Upper lobe of left lung (tissue), 4 donors: ENCODE measurements around the gene ARFRP1.

ENCODE experiments used
- CTCF ChIP-seq, 6 experiments: fragments of 450-650 bp in 4 of 6; fragments of 200-600 bp in 2 of 6; sonication (generic) in 2 of 6; IDR thresholded peaks; one replicate each; pipeline ENCODE4 v1.5.1; 2016 to 2019; ENCODE audit warnings: antibody characterized with exemption in 6 of 6
- EP300 ChIP-seq, 4 donors: sonication (generic); formaldehyde crosslinking; IDR thresholded peaks; one replicate each; pipeline ENCODE4 v1.5.1; 2017; ENCODE audit warnings: antibody characterized with exemption in 4 of 4, control low read depth in 2 of 4
- POLR2AphosphoS5 ChIP-seq, 2 donors: sonication (generic); formaldehyde crosslinking; IDR thresholded peaks; one replicate each; pipeline ENCODE4 v1.5.1; 2017; ENCODE audit warnings: antibody characterized with exemption in 2 of 2

GRCh38 chr20:63685269-63686026 lies 22.3 kb downstream of the ARFRP1 start:
- TF ChIP-seq CTCF (IDR thresholded peaks at IDR 0.05): no peak
- no peak for TF ChIP-seq POLR2AphosphoS5 (IDR thresholded peaks at IDR 0.05)
- TF ChIP-seq EP300 (IDR thresholded peaks at IDR 0.05): no peak
